HG02571 (cell line): ENCODE results near the gene ISM1.

Experiments
- ATAC-seq: cut with Tn5 transposase; IDR thresholded peaks from one replicate; pipeline ENCODE4 v1.9.1; 2021; ENCODE audit warnings: mild to moderate bottlenecking, moderate library complexity; ENCODE audit not compliant: unreplicated experiment

Gene ISM1

DNA sequence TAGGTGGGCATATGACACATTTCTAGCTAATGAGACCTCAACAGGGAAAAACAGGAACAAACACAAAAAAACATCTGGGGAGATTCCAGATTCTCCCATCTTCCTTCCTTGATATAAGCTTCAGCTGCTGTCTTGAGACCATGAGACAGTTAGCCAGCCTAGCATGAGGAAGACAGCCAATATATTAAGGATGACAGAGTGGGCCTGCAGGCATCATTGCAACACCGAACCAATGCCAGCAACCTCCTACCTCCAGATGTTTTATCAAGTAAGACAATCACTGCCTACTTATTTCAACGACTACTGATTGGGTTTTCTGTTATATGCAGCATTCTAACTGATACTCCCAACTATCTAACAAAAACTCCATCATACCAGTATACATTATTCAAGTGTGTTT lies 119.0 kb downstream of the ISM1 start:
- no peak for ATAC-seq

DNA sequence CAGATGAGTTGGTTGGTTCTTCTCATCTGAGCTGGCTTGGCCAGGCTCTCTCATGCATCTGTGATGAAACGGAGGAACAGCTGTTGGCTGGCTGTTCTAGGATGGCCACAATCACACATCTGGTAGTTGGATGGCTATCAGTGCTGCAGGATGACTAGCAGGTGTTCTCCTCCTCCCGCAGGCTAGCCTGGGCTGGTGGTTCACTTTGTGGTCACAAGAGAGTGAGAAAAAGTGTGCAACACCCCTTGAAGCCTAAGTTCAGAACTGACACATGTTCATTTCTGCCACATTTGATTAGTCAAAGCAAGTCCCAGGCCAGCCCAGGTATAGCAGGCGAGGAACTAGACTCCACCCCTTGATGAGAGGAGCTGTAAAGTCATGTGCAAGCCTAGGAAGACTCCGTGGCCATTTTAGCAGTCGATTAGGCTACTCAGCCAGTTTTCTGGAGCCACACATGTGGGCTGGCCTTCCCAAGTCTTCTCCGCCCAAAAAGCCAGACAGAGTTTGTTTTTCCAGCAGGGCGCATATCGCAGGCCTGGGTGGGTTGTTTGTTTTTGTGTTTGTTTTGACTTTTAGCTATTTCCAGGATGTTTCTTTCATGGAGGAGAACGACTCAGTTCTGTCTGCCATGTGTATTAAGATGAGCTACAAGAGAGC lies 120.8 kb downstream of the ISM1 start:
- ATAC-seq = no peak

DNA sequence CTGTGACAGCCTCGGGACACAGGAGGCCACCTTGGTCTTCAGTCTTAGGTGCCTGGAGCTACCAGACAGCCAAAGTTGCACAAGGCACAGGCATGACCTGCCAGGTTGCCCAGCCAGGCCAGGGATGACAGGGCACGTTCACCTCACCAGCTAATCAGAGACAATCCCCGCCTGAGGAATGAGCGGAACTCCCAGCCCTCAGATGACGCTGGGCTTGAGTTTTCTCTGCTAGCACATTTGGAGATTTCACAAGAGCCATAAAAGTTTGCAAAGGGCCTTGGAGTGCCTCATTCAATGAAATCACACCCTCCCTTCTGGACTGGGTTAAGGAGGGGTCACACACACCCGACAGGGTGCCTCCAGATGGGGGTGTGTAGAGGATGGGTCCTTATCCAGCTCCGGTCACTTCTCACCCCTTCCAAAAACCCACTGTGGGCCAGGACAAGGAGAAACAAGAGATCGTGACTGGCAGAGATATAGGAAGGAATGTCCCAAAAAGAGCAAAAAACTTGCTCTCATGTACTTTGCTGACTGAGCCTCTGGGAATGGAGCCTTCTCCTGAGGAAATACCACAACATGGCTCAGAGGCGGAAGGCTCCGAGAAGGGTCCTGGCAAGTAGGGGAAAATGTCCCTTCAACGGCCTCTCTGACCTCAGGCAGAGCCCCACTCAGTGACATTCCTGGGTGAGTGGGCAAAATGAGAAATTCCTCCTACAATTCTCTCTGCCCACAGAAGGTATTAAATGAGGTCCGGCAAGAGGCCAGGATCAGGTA lies 121.6 kb downstream of the ISM1 start:
- no peak for ATAC-seq

DNA sequence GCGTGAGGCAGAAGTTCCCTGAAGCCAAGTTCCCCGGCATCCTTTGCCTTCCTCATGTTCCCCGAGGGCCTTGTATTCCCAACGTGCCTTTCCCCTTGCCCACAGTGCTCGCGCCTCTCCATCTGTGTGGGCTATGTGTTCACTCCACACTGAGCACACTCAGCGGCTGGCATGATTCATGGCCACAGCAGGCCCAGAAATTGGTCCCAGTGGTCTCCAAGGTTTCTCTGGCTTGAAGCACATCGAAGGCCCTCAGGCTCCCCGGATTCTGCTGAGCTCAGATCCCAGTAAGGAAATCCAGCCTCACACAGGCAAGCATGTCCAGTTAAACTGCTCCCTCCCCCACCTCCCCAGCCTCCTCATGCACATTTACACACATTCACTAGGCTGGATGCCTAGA lies 123.6 kb downstream of the ISM1 start:
- ATAC-seq = no peak

GRCh38 chr20:13348311-13349234 lies 127.5 kb downstream of the ISM1 start:
- ATAC-seq = no peak

DNA sequence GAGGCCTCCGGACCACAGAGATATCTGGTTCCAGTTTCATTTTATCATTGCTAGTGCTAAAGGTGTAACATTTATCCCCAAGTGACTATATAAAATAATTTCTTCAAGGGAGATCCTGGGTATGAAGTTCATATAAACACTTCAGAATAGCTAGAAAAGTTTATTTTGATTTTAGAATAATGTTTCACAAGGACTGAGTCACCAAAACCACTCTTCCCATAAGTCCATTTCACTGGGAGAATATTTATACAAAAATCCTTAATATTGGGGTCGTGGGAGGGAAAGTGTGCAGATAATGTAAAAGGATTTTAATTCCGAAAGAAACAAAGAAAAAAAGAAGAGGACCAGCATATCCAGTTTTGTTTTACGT lies 128.1 kb downstream of the ISM1 start:
- no peak for ATAC-seq
